Measurements from ENCODE around the gene PSRC1. TPM values are rescaled to one million over a fixed set of nuclear protein-coding genes. Genes with fewer than 3 reads are reported as not detected.

The PSRC1 gene
- 1 to 10 TPM; 1.2 to 1.7 TPM for total RNA-seq
- 0.68 to 0.81 reads per million in 2 donors for total RNA-seq

DNA sequence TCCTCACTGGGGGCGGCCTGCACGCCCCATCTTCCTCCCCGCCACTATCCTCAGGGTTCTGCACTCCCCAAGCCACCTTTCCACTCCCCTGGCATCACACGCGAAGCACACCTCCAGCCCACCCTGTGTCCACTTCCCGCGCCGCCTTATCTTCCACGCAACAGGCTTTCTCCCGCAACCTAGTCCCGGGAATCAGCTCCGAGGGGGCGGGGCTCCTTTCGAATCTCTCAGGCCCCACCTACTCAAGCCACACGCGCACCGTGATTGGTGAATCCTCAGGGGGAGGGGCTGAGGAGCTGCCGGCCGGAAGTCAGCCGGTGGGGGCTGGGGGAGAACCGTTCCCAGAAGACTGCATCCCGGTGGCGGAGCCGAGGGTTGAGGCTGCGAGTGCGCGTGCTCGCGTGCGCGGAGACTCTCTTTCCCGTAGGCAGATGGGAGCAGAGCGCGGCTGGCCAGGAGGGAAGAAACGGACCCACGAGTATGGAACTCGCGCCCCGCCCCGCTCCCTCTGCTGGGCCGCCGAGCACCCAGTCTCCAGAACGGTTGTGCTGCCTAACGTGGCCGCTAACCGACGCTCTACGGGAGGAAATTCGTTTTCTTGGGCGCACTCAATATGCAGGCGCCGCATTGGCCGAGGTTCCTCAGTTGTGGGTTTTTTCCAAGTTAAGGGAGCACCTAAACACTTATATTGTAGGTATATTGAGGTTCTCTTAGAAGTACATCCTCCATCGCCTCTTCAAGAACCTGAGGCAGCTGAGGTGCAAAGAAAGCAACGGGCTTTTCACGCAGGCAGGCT is at the start of gene PSRC1:
TSS of gene PSRC1 (minus strand) at position 194 of the 796 bp plus-strand sequence.
- Mint-ChIP-seq H3K36me3 (ENCODE audit: low read depth) (no peaks in the 10 kb centered on the region), H3K4me1 (peaks cover 8% of the 10 kb centered on the region), H3K4me3 (peak within 1 kb of the TSS; percentile 99), H3K27me3 (no peaks in the 10 kb centered on the region), H3K27ac (peak within 1 kb of the TSS; percentile 90)
- ATAC-seq: peak; percentile 96
- no peaks in the 10 kb centered on the region for H3K9me3 ChIP-seq (ENCODE audit: control insufficient read depth, low read length, poor library complexity, severe bottlenecking)
- DNase-seq: peak; percentile 81 to 86 (median 85)

DNA sequence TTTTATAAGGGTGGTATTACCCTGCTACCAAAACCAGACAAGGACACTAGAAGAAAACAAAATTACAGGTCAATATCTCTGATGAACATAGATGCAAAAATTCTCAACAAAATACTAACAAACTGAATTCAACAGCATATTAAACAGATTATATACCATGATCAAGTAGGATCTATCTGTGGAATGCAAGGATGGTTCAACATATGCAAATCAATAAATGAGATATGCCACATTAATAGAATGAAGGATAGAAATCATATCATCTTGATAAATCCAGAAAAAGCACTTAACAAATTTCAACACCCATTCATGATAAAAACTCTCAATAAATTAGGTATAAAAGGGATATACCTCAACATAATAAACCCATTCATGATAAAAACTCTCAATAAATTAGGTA is 48.2 kb upstream of the PSRC1 start:
- ATAC-seq (no peak), DNase-seq (no peak)
- H3K36me3 Mint-ChIP-seq (ENCODE audit: low read depth): peaks cover 3% of the 10 kb centered on the region
- no peak overlapping the region for H3K4me3 Mint-ChIP-seq
- H3K9me3 ChIP-seq (ENCODE audit: control insufficient read depth, low read length, poor library complexity, severe bottlenecking): peaks cover 2% of the 10 kb centered on the region
- no peaks in the 10 kb centered on the region for H3K4me1 Mint-ChIP-seq
- no peak overlapping the region for H3K27ac Mint-ChIP-seq
- peaks cover 11% of the 10 kb centered on the region for H3K27me3 Mint-ChIP-seq

DNA sequence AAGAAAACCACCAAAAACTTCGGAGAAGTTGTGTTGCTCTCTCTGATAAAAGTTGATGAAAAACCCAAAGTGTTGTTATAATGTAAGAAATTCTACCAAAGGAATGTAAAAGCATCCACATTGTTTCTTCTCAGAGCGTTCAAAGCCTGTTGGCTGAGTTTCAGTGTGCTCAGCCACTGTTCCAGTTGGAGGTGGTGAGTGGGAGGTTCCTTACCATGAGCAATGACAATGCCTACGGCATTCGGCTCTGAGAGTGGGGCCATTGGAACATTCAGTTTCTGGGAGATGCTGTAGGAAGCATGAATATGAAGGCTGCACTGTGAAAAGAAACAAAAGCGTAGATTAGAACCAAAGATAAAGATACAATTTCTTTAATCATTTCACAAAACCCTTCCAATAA is 44.3 kb upstream of the PSRC1 start:
- H3K27me3 Mint-ChIP-seq: peaks cover 14% of the 10 kb centered on the region
- DNase-seq (no peak), ATAC-seq (no peak)
- H3K27ac Mint-ChIP-seq: no peak overlapping the region
- no peak overlapping the region for H3K4me3 Mint-ChIP-seq
- peaks cover 3% of the 10 kb centered on the region for H3K36me3 Mint-ChIP-seq (ENCODE audit: low read depth)
- no peaks in the 10 kb centered on the region for H3K4me1 Mint-ChIP-seq
- peaks cover 2% of the 10 kb centered on the region for H3K9me3 ChIP-seq (ENCODE audit: control insufficient read depth, low read length, poor library complexity, severe bottlenecking)

DNA sequence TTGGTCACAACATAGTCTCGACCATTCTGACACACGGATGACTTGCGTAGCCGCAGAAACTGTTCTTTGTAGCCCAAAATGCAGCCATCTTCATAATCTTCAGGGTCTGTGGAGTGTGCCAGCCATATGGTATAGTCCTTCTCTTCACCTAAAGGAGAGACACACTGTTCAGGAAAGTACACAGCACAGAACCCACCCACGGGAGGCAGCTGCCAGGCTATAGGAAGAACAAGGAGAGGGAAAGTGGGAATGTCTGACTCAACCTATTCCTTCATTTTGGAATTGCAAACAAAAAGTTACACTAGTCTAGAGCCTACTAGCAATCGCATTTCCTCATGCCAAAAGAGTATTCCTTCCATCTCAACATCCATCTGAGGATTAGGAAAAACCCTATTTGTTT is 40.0 kb upstream of the PSRC1 start:
- DNase-seq: no peak
- no peak for ATAC-seq
- Mint-ChIP-seq H3K36me3 (ENCODE audit: low read depth) (peaks cover 8% of the 10 kb centered on the region), H3K27ac (no peak overlapping the region), H3K4me1 (peaks cover 2% of the 10 kb centered on the region), H3K27me3 (peaks cover 27% of the 10 kb centered on the region), H3K4me3 (no peak overlapping the region)
- H3K9me3 ChIP-seq (ENCODE audit: control insufficient read depth, low read length, poor library complexity, severe bottlenecking): no peaks in the 10 kb centered on the region

DNA sequence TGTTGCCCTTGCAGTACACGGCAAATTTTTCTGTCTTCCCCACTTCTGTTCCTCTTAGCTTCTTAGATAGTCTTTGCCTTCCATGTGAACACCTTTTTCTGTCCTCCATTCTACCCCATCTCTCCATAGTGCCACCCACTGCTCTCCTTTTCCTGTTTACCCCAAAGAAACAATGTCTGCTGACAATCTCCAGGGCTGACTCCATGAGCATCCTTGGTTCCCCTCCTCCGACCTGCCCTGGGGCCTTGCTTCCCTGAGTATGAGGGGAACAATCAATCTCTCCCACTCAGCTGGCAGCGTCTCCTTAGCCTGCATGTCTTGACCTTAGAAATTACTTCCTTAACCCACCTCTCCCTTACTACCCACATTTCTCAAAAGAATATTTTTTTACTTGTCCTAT is 36.2 kb upstream of the PSRC1 start:
- Mint-ChIP-seq H3K27ac (peak overlapping the region; percentile 39), H3K27me3 (peaks cover 22% of the 10 kb centered on the region), H3K36me3 (ENCODE audit: low read depth) (peaks cover 8% of the 10 kb centered on the region), H3K4me1 (peaks cover 2% of the 10 kb centered on the region), H3K4me3 (no peak overlapping the region)
- ATAC-seq (no peak), DNase-seq (no peak)
- H3K9me3 ChIP-seq (ENCODE audit: control insufficient read depth, low read length, poor library complexity, severe bottlenecking): no peaks in the 10 kb centered on the region

DNA sequence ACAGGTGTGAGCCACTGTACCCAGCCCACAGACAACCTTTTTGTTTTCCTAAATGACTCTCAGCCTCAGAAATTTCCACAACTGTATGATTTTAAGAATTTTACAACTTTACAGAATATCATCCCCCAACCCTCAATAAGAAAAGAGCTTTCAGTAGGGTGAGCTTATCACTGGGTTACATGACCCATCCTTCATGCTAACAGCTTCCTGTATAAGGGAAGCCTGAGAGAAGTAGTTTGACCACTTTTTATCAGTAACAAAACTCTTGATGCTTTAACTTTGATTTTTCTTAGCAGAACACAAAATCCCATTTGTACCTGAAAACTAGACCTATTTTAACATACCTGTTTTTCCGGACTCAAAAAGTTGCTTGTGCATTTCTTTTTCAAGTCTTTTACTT is 33.6 kb upstream of the PSRC1 start:
- Mint-ChIP-seq H3K4me3 (no peak overlapping the region), H3K27ac (no peak overlapping the region), H3K36me3 (ENCODE audit: low read depth) (peaks cover 8% of the 10 kb centered on the region), H3K4me1 (peaks cover 2% of the 10 kb centered on the region), H3K27me3 (peaks cover 24% of the 10 kb centered on the region)
- H3K9me3 ChIP-seq (ENCODE audit: control insufficient read depth, low read length, poor library complexity, severe bottlenecking): no peaks in the 10 kb centered on the region
- no peak for ATAC-seq
- DNase-seq: no peak

DNA sequence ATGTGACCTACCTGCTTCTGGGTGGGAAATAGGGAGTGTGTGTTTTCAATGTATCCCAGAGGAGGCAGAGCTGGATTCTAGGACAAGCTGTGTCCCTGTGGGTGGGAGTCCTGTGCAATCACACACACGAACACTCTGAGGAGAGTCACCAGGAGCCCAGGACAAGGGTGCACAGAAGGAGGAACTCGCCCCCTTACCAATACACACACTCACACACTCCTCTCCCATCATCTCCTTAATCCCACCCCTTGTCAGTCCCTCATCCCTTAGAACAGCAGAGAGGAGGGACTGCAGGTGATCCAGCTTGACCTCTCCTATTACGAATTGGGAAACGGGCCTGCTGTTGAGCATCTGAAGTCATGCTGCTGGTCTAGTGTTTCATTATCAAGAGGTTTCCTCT is 32.3 kb upstream of the PSRC1 start:
- Mint-ChIP-seq H3K4me3 (no peak overlapping the region), H3K27ac (no peak overlapping the region), H3K27me3 (peaks cover 36% of the 10 kb centered on the region), H3K36me3 (ENCODE audit: low read depth) (peaks cover 6% of the 10 kb centered on the region), H3K4me1 (peaks cover 2% of the 10 kb centered on the region)
- ATAC-seq: no peak
- DNase-seq: no peak
- H3K9me3 ChIP-seq (ENCODE audit: control insufficient read depth, low read length, poor library complexity, severe bottlenecking): no peaks in the 10 kb centered on the region

DNA sequence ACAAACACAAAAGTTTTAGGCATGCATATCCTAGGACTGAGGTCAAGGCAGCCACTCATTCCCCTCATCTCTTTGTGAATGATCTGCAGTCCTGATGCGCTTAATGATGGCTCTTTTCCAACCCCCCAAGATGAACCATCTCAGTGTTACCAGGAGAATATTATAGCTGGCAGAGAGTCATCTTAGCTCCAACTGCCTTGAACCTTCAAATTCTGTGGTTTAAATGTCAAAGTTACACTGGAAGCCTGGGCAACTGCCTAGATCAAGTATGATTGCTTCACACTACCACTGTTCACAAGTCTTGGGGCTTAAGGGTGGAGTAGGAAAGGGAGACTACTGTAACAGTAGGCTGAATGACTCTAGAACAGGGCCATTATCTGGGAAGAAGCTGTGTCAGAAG is 31.9 kb upstream of the PSRC1 start:
- no peaks in the 10 kb centered on the region for H3K9me3 ChIP-seq (ENCODE audit: control insufficient read depth, low read length, poor library complexity, severe bottlenecking)
- H3K27me3 Mint-ChIP-seq: peaks cover 41% of the 10 kb centered on the region
- peaks cover 4% of the 10 kb centered on the region for H3K36me3 Mint-ChIP-seq (ENCODE audit: low read depth)
- ATAC-seq (no peak), DNase-seq (no peak)
- peaks cover 2% of the 10 kb centered on the region for H3K4me1 Mint-ChIP-seq
- H3K4me3 Mint-ChIP-seq: no peak overlapping the region
- H3K27ac Mint-ChIP-seq: no peak overlapping the region

DNA sequence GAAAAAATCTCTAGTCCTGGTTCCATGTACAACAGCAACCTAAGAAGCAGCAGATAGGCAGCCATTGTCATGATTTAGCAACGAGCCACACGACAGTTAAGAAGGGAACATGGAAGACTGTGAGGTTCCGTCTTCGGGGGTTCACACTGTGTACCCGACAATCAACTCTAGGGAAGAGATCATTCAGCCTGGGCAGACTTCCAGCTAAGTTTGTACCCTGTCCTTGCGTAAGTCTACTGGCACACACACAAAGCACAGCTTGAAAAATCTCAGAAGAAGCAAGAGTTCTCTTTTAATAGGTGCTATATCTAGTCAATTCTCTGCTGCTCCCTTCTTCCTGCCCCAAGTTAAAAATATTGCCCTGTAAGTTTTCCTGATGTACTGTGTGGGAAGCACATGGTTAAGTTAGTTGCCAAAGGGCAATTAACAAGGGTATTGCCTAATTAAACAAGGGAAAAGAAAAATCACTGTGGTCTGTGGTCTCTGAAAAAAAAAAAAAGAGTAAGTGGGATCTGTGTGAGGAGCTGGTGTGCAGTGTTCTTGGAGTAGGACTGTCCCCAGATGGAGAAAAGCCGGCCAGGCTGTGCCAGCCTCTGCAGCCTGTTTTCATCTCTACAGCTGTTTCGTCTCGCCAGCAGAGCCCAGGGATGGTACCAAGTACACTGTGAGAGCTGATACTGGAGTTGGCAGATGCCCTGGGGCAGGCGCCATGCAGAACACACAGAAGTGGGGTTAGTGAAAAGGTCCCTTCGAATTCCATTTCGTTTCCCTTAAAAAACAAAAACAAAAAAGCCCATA is 30.2 kb upstream of the PSRC1 start:
- Mint-ChIP-seq H3K4me3 (no peak overlapping the region), H3K27ac (no peak overlapping the region), H3K27me3 (peaks cover 48% of the 10 kb centered on the region), H3K4me1 (no peaks in the 10 kb centered on the region), H3K36me3 (ENCODE audit: low read depth) (no peaks in the 10 kb centered on the region)
- no peaks in the 10 kb centered on the region for H3K9me3 ChIP-seq (ENCODE audit: control insufficient read depth, low read length, poor library complexity, severe bottlenecking)
- ATAC-seq (no peak), DNase-seq (no peak)

DNA sequence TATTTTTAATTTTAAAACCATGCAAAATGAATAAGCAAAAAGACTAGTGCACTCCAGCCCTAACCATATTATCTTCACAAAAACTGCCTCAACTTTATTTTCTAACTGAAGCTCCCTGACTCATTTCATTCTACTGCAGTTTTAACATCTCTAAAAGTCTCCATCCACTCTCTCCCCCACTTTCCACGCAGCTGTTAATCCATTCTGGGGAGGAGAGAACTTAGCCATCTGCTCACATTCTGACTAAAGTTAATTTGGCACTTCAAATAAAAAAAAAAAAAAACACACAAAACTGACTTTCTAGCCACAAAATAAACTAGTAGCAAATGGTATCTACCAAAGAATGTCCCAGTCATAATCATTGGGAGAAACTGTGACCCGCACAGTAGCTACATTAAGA is 29.3 kb upstream of the PSRC1 start:
- H3K27me3 Mint-ChIP-seq: peaks cover 47% of the 10 kb centered on the region
- ATAC-seq: no peak

DNA sequence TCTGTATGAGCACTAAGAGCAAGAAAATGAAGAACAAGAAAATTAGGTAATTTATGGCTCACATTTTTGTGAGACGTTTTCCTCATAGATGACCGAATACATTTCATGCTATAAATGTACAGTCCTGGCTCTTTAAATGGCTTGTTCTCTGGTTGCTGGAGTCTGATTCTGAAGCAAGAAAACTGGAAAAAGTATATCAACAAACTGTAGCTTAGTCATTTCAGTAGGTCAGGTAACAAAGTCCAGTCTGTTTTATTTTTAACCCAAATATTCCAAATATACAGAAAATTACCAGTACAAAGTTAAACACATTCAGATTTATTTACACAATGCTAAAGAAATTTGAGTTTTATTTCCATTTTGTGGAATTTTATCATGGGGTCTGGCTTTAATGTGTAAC is 26.4 kb upstream of the PSRC1 start:
- Mint-ChIP-seq H3K36me3 (ENCODE audit: low read depth) (no peaks in the 10 kb centered on the region), H3K27me3 (peaks cover 62% of the 10 kb centered on the region), H3K4me3 (no peak overlapping the region), H3K27ac (peak overlapping the region; percentile 41), H3K4me1 (peaks cover 2% of the 10 kb centered on the region)
- no peaks in the 10 kb centered on the region for H3K9me3 ChIP-seq (ENCODE audit: control insufficient read depth, low read length, poor library complexity, severe bottlenecking)
- ATAC-seq (no peak), DNase-seq (no peak)

More for the DNA sequence above, 29.3 kb upstream of the PSRC1 start:
- H3K4me1 Mint-ChIP-seq: peaks cover 2% of the 10 kb centered on the region
- H3K27ac Mint-ChIP-seq: no peak overlapping the region
- DNase-seq: no peak
- H3K9me3 ChIP-seq (ENCODE audit: control insufficient read depth, low read length, poor library complexity, severe bottlenecking): no peaks in the 10 kb centered on the region
- no peaks in the 10 kb centered on the region for H3K36me3 Mint-ChIP-seq (ENCODE audit: low read depth)
- H3K4me3 Mint-ChIP-seq: no peak overlapping the region

DNA sequence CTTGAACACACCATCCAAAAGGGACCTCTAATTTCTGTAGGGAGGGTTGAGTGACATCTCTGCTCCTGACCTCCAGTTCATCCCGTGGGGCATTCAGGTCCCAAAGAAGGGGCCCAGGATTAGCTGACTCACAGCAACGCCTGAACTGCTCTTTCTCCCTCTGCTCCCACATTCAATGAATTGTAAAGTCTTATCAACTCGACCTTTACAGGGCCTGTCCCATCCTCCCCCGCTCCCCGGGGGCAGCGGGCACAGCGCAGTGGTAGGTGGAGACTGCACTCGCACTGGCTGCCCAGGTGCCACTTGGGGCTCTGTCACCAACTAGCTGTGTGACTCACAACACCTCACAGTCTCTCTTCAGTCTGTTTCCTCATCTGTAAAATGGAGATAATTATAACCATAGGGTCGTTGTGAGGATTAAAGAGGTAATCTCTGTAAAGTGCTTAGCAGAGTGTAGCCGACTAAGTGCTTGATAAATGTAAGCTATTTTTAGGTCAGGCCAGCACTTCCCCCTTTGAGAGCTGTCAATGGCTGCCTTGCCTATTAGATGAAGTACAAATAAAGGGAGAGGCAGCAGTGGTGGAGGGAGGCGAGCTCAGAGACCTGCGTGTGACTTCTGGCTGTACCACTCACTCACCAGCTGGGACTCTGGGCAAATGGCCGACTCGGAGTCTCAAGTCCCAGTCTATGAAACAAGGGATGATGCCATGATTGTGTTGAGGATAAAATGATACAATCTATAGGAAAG is 24.5 kb upstream of the PSRC1 start:
- ATAC-seq: peak; percentile 57
- H3K4me1 Mint-ChIP-seq: peaks cover 2% of the 10 kb centered on the region
- no peaks in the 10 kb centered on the region for H3K9me3 ChIP-seq (ENCODE audit: control insufficient read depth, low read length, poor library complexity, severe bottlenecking)
- H3K36me3 Mint-ChIP-seq (ENCODE audit: low read depth): no peaks in the 10 kb centered on the region
- H3K4me3 Mint-ChIP-seq: no peak overlapping the region
- DNase-seq: no peak
- peaks cover 56% of the 10 kb centered on the region for H3K27me3 Mint-ChIP-seq
- H3K27ac Mint-ChIP-seq: no peak overlapping the region

DNA sequence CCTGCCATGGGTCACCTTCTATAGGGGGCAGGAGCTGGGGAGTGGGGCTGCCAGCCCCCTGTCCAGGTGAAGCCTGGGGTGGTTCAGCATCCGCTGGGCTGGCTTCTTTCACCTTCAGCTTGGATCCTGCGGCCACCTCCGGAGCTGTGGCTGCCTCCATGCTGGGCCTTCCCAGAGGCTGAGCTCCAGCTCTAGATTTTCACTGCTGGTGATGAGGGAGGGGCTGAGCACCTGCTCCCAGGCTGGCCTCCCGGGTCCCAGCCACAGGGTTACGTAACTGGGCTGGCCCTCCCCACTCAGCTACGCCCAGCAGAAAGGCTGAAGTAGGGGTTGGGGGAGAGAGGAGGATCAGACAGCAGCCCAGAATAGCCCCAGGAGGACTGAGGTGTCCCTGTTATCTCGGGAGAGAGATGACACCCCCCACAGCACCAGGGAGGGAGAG is 23.9 kb upstream of the PSRC1 start, which contains the start of gene MYBPHL:
TSS of gene MYBPHL (minus strand) at position 180 of the 442 bp plus-strand sequence. CDS start at position 160, 20 bp downstream.
- no peak within 1 kb of the TSS for H3K4me3 Mint-ChIP-seq
- peaks cover 56% of the 10 kb centered on the region for H3K27me3 Mint-ChIP-seq
- no peak within 1 kb of the TSS for H3K27ac Mint-ChIP-seq
- ATAC-seq (no peak), DNase-seq (no peak)
- no peaks in the 10 kb centered on the region for H3K36me3 Mint-ChIP-seq (ENCODE audit: low read depth)
- no peaks in the 10 kb centered on the region for H3K9me3 ChIP-seq (ENCODE audit: control insufficient read depth, low read length, poor library complexity, severe bottlenecking)
- H3K4me1 Mint-ChIP-seq: peaks cover 2% of the 10 kb centered on the region

All from T-helper 17 cell (primary cell).